Stimulated activated CD4-positive, alpha-beta T cell treated with anti-CD3 and anti-CD28 coated beads, Interleukin-4, amount 100 ng/mL, for 1 hour (primary cell): ENCODE data around the gene TXNL4B.
"Not testable (repeated sequence)": the region's sequence is repeated elsewhere in the genome, so short reads cannot be mapped to it uniquely, and the experiment has no call there.

Experiments
- DNase-seq: peaks from one replicate; pipeline ENCODE4 v3.0.0-alpha.2; 2020

Gene TXNL4B

GRCh38 chr16:72072514-72073342 lies 20.7 kb downstream of the TXNL4B start:
- no peak for DNase-seq

- DNase-seq: no peak
Observed at GRCh38 chr16:72068930-72069329, 24.5 kb downstream of the TXNL4B start.

- DNase-seq: no peak
Observed at GRCh38 chr16:72066747-72067146, 26.7 kb downstream of the TXNL4B start.

- DNase-seq: no peak
Observed at GRCh38 chr16:72064361-72064894, 29.0 kb downstream of the TXNL4B start.

- DNase-seq: no peak
Observed at GRCh38 chr16:72061564-72061963, 31.9 kb downstream of the TXNL4B start.

GRCh38 chr16:72060405-72060804 lies 33.0 kb downstream of the TXNL4B start:
- DNase-seq: no peak

GRCh38 chr16:72059060-72059459 lies 34.4 kb downstream of the TXNL4B start:
- not testable (repeated sequence) for DNase-seq

GRCh38 chr16:72057313-72057712 lies 36.1 kb downstream of the TXNL4B start:
- DNase-seq: not testable (repeated sequence)

GRCh38 chr16:72055911-72056310 lies 37.5 kb downstream of the TXNL4B start:
- no peak for DNase-seq

- DNase-seq: not testable (repeated sequence)
Observed at GRCh38 chr16:72054254-72054847, 39.1 kb downstream of the TXNL4B start, which contains the start of gene HP. TSS of gene HP (plus strand) at chr16:72054505. CDS start at chr16:72054653, 148 bp downstream.

- no peak for DNase-seq
Observed at GRCh38 chr16:72051818-72052217, 41.6 kb downstream of the TXNL4B start.

GRCh38 chr16:72050769-72051464 lies 42.5 kb downstream of the TXNL4B start:
- DNase-seq: no peak

- no peak for DNase-seq
Observed at GRCh38 chr16:72049110-72049509, 44.3 kb downstream of the TXNL4B start.

GRCh38 chr16:72044825-72045359 lies 48.5 kb downstream of the TXNL4B start:
- no peak for DNase-seq

- no peak for DNase-seq
Observed at GRCh38 chr16:72044296-72044695, 49.1 kb downstream of the TXNL4B start.

- no peak for DNase-seq
Observed at GRCh38 chr16:72043539-72043938, 49.9 kb downstream of the TXNL4B start.

- DNase-seq: no peak
Observed at GRCh38 chr16:72043058-72043457, 50.4 kb downstream of the TXNL4B start.

- no peak for DNase-seq
Observed at GRCh38 chr16:72042157-72042660, 51.2 kb downstream of the TXNL4B start.

GRCh38 chr16:72036098-72036497 lies 57.3 kb downstream of the TXNL4B start:
- no peak for DNase-seq
